ENCODE results near the gene TPP1.

TPP1 gene

DNA sequence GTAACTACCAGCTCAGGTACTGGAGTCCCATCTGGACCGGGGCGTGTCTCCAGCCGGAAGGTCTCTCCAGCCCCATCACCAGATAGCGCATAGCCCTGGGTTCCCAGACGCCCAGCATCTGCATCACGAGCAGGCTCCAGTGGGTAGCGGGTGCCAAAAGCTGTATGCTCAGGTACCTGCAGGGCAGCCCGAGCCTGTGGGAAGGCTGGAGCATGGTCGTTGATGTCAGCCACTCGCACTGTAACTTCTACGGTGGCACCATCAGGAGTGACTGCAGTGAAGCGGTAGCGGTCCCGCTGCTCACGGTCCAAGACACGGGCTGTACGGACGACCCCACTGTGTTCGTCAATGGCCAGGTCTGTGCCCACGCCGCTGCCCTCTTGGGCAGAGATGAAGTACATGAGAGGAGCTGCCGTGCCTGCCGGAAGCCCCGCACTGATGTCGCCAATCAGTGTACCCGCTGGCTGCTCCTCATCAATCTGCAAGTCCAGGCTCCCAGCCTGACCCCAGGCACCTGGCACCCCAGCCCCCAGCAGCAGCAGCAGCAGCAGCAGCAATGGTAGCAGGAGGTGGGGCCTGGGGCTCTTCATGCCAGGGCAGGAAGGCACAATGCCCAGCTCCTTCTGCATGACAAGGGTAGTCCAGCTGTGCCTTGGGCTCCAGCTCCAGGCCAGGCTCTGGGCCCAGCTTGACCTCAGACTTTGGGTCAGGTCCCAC lies 21.9 kb upstream of the TPP1 start:
- Histone ChIP-seq H3K4me3 (no peak overlapping the region), H3K27me3 (no peaks in the 10 kb centered on the region), H3K27ac (peak overlapping the region in 2 of 11 experiments; percentile 5 to 35; a peak in 1 of 22 replicates), H4K20me1 (peaks cover 0 to 28% (median 0%) of the 10 kb centered on the region in 11 experiments; a peak in 2 of 22 replicates), H3K9ac (no peak overlapping the region), H3K9me3 (replicated peaks in 1 of 11) (no peaks in the 10 kb centered on the region), H3K4me2 (no peak overlapping the region), H3K36me3 (peaks cover 0 to 49% (median 20%) of the 10 kb centered on the region in 11 experiments; a peak in 15 of 22 replicates), H3K4me1 (peaks cover 28 to 76% (median 50%) of the 10 kb centered on the region in 10 experiments)
- no peak for TF ChIP-seq Cebpa-rat (IDR thresholded peaks at IDR 0.05)

DNA sequence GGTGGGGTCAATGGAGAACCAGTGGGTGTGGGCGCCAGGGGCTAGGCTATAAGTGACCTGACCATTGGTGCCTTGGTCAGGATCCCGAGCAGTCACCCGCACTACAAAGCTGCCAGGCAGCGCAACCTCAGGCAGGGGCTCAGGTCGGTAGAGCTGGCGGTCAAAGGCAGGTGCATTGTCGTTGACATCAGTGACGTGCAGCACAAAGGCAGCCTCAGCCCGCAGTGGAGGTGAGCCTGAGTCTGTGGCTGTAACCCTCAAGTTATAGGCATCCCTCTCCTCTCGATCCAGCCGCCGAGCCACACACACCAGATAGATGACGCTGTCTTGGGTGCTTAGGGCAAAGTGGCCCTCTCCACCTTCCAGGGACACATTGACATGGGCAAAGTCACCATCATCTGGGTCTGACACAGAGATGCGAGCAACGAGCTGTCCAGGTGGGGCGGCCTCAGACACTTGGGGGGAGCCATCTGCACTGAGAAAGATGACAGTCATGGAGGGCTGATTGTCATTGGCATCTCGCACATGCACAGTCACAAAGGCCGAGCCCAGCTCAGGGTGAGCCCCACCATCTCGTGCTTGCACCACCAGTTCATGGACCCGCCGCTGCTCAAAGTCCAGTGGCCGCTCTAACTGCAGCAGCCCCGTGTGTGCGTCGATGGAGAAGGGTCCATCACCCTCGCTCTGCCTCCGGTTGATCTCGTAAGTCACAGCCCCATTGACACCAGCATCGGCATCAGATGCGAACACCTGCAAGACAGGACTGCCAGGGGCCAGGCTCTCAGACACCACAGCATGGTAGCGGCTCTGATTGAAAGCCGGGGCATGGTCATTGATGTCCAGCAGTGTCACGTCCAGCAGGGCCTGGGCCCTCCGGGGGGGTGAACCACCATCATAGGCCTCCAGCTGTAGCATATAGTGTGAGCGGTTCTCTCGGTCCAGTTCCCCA lies 21.1 kb upstream of the TPP1 start:
- no peaks in the 10 kb centered on the region for H3K27me3 ChIP-seq
- H3K9ac ChIP-seq = no peak overlapping the region
- peaks cover 28 to 76% (median 51%) of the 10 kb centered on the region in 10 experiments for H3K4me1 ChIP-seq

DNA sequence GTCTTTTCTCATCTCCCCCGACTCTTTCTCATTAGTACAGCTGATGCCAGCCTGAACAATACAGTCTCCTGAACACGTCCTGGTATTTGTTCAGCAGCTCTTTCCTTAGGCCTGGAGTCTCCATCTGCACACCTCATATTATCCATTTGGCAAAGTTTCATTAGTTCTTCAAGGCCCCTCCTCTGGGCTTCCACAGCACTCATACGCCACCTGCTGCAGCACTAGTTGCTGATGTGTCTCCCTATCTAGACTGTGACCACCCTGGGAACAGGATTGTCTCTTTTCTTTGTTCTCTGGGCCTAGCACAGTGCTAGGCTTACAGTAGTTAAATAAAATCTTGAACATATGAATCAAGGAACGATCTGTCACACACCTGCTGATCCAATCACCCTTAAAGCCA lies 19.2 kb upstream of the TPP1 start:
- Histone ChIP-seq H3K36me3 (peaks cover 0 to 49% (median 28%) of the 10 kb centered on the region in 11 experiments; a peak in 15 of 22 replicates), H3K27ac (0 out of 22 replicates have a peak overlapping the region, but pooled peaks of 1 of the 11 experiments have one; percentile 2), H3K9me3 (replicated peaks in 1 of 11) (no peaks in the 10 kb centered on the region), H3K27me3 (no peaks in the 10 kb centered on the region), H3K9ac (no peak overlapping the region), H3K4me1 (peaks cover 28 to 75% (median 57%) of the 10 kb centered on the region in 10 experiments), H3K4me2 (peak overlapping the region in 3 of 11 experiments; percentile 31 to 42 (median 38); a peak in 6 of 22 replicates), H4K20me1 (peaks cover 0 to 29% (median 0%) of the 10 kb centered on the region in 11 experiments; a peak in 2 of 22 replicates), H3K4me3 (no peak overlapping the region)
- no peak for TF ChIP-seq Cebpa-rat (IDR thresholded peaks at IDR 0.05)

More for the DNA sequence above, 21.1 kb upstream of the TPP1 start:
- Histone ChIP-seq H3K27ac (no peak overlapping the region), H3K9me3 (replicated peaks in 1 of 11) (no peaks in the 10 kb centered on the region), H3K4me2 (peak overlapping the region in 3 of 11 experiments; percentile 6 to 31 (median 29); a peak in 2 of 22 replicates), H4K20me1 (peaks cover 0 to 29% (median 0%) of the 10 kb centered on the region in 11 experiments; a peak in 2 of 22 replicates), H3K36me3 (peaks cover 0 to 49% (median 20%) of the 10 kb centered on the region in 11 experiments; a peak in 15 of 22 replicates), H3K4me3 (no peak overlapping the region)
- TF ChIP-seq Cebpa-rat (IDR thresholded peaks at IDR 0.05) = no peak

DNA sequence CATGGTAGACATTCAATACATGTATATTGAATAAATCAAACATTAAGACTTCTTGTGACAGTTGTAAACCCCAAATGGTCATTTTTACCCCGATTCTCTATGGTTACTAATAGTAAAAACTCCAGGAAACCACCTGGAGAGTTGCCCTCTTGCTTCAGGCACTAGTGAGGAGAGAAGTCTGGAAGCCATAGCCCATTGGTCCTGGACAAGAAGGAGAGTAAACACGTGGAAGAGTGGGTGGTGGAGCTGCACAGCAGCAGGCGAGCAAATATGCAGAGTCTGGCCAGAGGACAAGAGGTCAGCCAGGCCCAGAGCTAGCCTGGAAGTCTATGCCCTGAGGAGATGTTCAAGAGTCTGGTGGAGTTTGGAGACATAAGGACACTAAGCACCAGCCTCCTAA lies 18.6 kb upstream of the TPP1 start:
- Histone ChIP-seq H3K36me3 (peaks cover 0 to 55% (median 34%) of the 10 kb centered on the region in 11 experiments; a peak in 15 of 22 replicates), H3K4me1 (peaks cover 28 to 69% (median 51%) of the 10 kb centered on the region in 10 experiments), H3K27me3 (no peaks in the 10 kb centered on the region), H4K20me1 (peaks cover 0 to 29% (median 0%) of the 10 kb centered on the region in 11 experiments; a peak in 2 of 22 replicates), H3K9ac (no peak overlapping the region), H3K4me2 (peak overlapping the region in 2 of 11 experiments; percentile 1 to 11; a peak in 3 of 22 replicates), H3K27ac (peak overlapping the region in 1 of 11 experiments; percentile 92; a peak in 1 of 22 replicates), H3K4me3 (no peak overlapping the region), H3K9me3 (replicated peaks in 1 of 11) (no peaks in the 10 kb centered on the region)
- no peak for TF ChIP-seq Cebpa-rat (IDR thresholded peaks at IDR 0.05)

DNA sequence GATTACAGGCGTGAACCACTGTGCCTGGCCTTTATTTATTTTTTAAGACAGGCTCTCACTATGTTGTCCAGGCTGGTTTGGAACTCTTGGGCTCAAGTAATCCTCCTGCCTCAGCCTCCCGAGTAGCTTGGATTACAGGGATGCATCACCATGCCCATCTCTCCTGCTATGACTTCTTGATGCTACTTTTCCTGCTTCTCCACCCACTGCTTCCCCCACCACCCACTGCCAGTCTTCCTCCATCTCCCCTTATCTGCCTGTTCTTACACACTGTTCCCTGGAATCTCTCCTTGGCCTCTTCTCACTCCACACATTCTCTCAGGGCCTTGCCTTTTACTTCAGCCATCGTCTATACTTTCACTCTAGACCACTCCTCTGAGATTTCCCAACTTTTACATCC lies 17.3 kb upstream of the TPP1 start:
- peak overlapping the region; percentile 61 to 89 (median 75); a peak in 21 of 22 replicates for H3K4me2 ChIP-seq
- no peak for TF ChIP-seq Cebpa-rat (IDR thresholded peaks at IDR 0.05)
- peak overlapping the region in 9 of 11 experiments; percentile 52 to 93 (median 89); a peak in 17 of 22 replicates for H3K27ac ChIP-seq
- H3K9me3 ChIP-seq (replicated peaks in 1 of 11) = no peaks in the 10 kb centered on the region
- H3K4me3 ChIP-seq = no peak overlapping the region
- H3K9ac ChIP-seq = peak overlapping the region in 6 of 11 experiments; percentile 62 to 80 (median 74); a peak in 9 of 22 replicates
- no peaks in the 10 kb centered on the region for H3K27me3 ChIP-seq
- H4K20me1 ChIP-seq = peaks cover 0 to 27% (median 0%) of the 10 kb centered on the region in 11 experiments; a peak in 2 of 22 replicates
- H3K36me3 ChIP-seq = peaks cover 0 to 66% (median 48%) of the 10 kb centered on the region in 11 experiments; a peak in 17 of 22 replicates
- peaks cover 28 to 66% (median 48%) of the 10 kb centered on the region in 10 experiments for H3K4me1 ChIP-seq

DNA sequence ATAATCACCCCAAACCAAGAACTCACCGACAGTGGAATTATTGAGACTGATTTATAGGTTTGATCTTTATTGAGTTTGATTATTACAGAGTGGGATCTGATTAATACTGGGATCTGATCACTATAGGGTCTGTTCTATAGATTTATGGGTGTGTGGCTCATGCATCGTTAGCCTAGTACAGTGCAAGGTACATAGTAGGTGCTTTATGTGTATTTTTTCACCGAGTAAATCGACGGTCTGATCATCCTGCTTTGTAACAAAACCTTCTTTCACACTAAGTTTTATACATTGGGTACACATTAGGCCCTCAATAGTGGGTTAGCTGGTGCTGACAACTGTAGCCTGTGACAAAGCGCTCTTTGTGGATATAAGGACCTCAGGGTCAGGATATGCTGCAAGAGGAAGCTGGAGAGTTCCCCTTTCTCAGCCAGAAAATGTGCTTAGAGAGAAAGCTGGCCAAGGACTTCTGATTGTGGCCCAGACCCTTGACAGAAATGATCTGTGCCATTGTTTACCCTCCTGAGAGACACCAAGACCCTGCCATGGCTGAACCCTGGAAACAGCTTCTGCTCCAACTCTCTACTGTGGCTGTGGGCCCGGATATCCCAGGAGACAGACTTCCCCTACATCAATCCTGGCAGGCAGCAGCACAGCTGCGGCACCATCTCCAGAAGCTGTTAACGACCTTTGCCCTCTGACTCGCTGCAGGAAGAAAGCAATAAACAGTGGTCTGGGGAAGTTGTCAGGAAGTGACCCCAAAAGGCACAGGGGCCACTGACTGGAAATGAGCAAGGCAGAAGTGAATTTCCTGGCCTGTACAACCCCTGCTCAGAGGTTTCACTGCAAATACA lies 16.1 kb upstream of the TPP1 start:
- H3K27ac ChIP-seq = peak overlapping the region; percentile 44 to 93 (median 81); a peak in 21 of 22 replicates

DNA sequence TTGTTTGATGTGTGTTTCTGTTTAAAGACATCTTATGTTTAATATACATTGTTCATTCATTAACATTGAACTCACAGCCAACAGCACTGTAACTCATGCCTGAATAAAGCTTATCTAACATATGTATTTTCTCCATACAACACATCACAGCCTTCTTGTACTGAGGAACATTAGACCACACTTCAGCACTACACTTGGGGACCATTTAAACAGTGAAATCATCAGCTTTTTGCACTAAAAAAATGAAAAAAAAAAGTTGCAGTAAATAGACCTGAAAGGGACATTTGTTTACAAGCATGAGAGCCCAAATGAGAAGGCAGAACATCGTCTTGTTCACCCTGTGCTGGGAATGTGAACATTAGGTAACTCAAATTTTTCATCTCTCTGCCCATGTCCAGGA lies 15.3 kb upstream of the TPP1 start:
- Histone ChIP-seq H3K9ac (peak overlapping the region in 6 of 11 experiments; percentile 62 to 80 (median 74); a peak in 10 of 22 replicates), H4K20me1 (peaks cover 0 to 8% (median 0%) of the 10 kb centered on the region in 11 experiments; a peak in 2 of 22 replicates), H3K4me3 (no peak overlapping the region), H3K4me1 (peaks cover 23 to 60% (median 42%) of the 10 kb centered on the region in 10 experiments), H3K27ac (peak overlapping the region in 9 of 11 experiments; percentile 52 to 93 (median 89); a peak in 16 of 22 replicates), H3K27me3 (no peaks in the 10 kb centered on the region), H3K4me2 (peak overlapping the region in 7 of 11 experiments; percentile 61 to 89 (median 76); a peak in 14 of 22 replicates), H3K9me3 (replicated peaks in 1 of 11) (no peaks in the 10 kb centered on the region), H3K36me3 (peaks cover 5 to 66% (median 51%) of the 10 kb centered on the region in 11 experiments; a peak in 20 of 22 replicates)
- TF ChIP-seq Cebpa-rat (IDR thresholded peaks at IDR 0.05) = no peak

More for the DNA sequence above, 16.1 kb upstream of the TPP1 start:
- peak overlapping the region; percentile 61 to 89 (median 75) for H3K4me2 ChIP-seq
- H3K36me3 ChIP-seq = peaks cover 0 to 66% (median 51%) of the 10 kb centered on the region in 11 experiments; a peak in 20 of 22 replicates
- no peaks in the 10 kb centered on the region for H3K27me3 ChIP-seq
- TF ChIP-seq Cebpa-rat (IDR thresholded peaks at IDR 0.05) = peak in 2 of 11 experiments; percentile 11 to 46; a peak in 1 of 22 replicates
- peak overlapping the region; percentile 22 to 80 (median 66); a peak in 21 of 22 replicates for H3K9ac ChIP-seq
- H4K20me1 ChIP-seq = peaks cover 0 to 15% (median 0%) of the 10 kb centered on the region in 11 experiments; a peak in 2 of 22 replicates
- H3K4me1 ChIP-seq = peaks cover 28 to 66% (median 48%) of the 10 kb centered on the region in 10 experiments
- H3K9me3 ChIP-seq (replicated peaks in 1 of 11) = no peaks in the 10 kb centered on the region
- peak overlapping the region in 2 of 10 experiments; percentile 9 to 10; a peak in 1 of 20 replicates for H3K4me3 ChIP-seq
